ENCODE measurements around the gene ZNF205. TPM values are rescaled to one million over a fixed set of nuclear protein-coding genes. Genes with fewer than 3 reads are reported as not detected.

ZNF205 gene
- polyA plus RNA-seq, 1 of the 3 experiments (the other 2 are of a cell fraction): 9.7 TPM

GRCh38 chr16:3149630-3150345 lies 37.4 kb downstream of the ZNF205 start:
- H3K4me3 ChIP-seq (ENCODE audit: low read depth in 2 of 2, low read length in 1 of 2): peak overlapping the region; percentile 78 to 91
- CTCF ChIA-PET: interaction anchor here (0.6 to 5.7 kb wide), 20 partner anchors 8 to 1134 kb away, joined by 3 to 62 read pairs (median 4); partner anchors contain the start of genes CLDN6 and ZNF213
- 7% methylated on average over 24 of the region's 41 CpGs for WGBS (ENCODE audit: low lambda C conversion rate)
- peaks cover 3% of the 10 kb centered on the region; the same call in 1 of the 2 replicates for H4K20me1 ChIP-seq (ENCODE audit: insufficient read depth)
- H3K27me3 ChIP-seq (ENCODE audit: insufficient read depth): no peaks in the 10 kb centered on the region
- peak overlapping the region; percentile 87 for H2AFZ ChIP-seq (ENCODE audit: low read depth)
- H3K4me2 ChIP-seq: peak overlapping the region; percentile 83
- peak; percentile 87 for DNase-seq
- no peaks in the 10 kb centered on the region for H3K36me3 ChIP-seq (replicated peaks in 1 of 2; ENCODE audit: control insufficient read depth in 1 of 2, insufficient read depth in 2 of 2, low read length in 1 of 2)
- H3K9me3 ChIP-seq: no peaks in the 10 kb centered on the region
- POLR2A ChIA-PET: interaction anchor here (0.6 to 2.2 kb wide), 6 partner anchors 12 to 133 kb away, joined by 3 to 18 read pairs (median 4); partner anchors contain the start of genes ZNF213 and ZNF263
- H3K27ac ChIP-seq (ENCODE audit: low read depth in 2 of 2, low read length in 1 of 2): peak overlapping the region; percentile 66 to 73
- no peaks in the 10 kb centered on the region for H3K9me2 ChIP-seq
- peak overlapping the region; percentile 81 for H3K9ac ChIP-seq
- no peaks in the 10 kb centered on the region for H3K79me2 ChIP-seq (ENCODE audit: insufficient read depth)
- peaks cover 41% of the 10 kb centered on the region for H3F3A ChIP-seq (replicated peaks; ENCODE audit: insufficient read depth)
- H3K4me1 ChIP-seq (ENCODE audit: control insufficient read depth in 1 of 2, insufficient read depth in 2 of 2, low read depth in 1 of 2, low read length in 1 of 2): peaks cover 0 to 13% of the 10 kb centered on the region in 2 experiments; a peak in 1 of 4 replicates
- TF ChIP-seq MAX (IDR thresholded peaks at IDR 0.05; ENCODE audit: low read depth) (peak; percentile 72; the same call in 1 of the 2 replicates), SMC3 (IDR thresholded peaks at IDR 0.05; ENCODE audit: low read depth, low read length) (no peak), RAD21 (IDR thresholded peaks at IDR 0.05; ENCODE audit: low read length) (0 out of 2 replicates have a peak, but pooled peaks have one; percentile 20), IRF3 (IDR thresholded peaks at IDR 0.05; ENCODE audit: low read depth, low read length) (no peak), RXRA (IDR thresholded peaks at IDR 0.05; ENCODE audit: borderline replicate concordance, low read depth) (no peak), YY1 (IDR thresholded peaks at IDR 0.05; ENCODE audit: low read depth) (peak; percentile 66; the same call in 1 of the 2 replicates), NFIC (IDR thresholded peaks at IDR 0.05; ENCODE audit: borderline replicate concordance) (no peak), GABPA (IDR thresholded peaks at IDR 0.05; ENCODE audit: low read depth) (no peak), FOSL2 (IDR thresholded peaks at IDR 0.05; ENCODE audit: borderline replicate concordance, low read depth) (no peak), REST (IDR thresholded peaks at IDR 0.05; ENCODE audit: low read depth, low read length) (no peak), TAF1 (IDR thresholded peaks at IDR 0.05; ENCODE audit: borderline replicate concordance, low read depth, low read length) (peak; percentile 50; the same call in 1 of the 2 replicates), TCF12 (IDR thresholded peaks at IDR 0.05) (no peak), USF1 (IDR thresholded peaks at IDR 0.05; ENCODE audit: borderline replicate concordance, low read depth) (no peak), CTCF (IDR thresholded peaks at IDR 0.05) (peak; percentile 59), USF2 (IDR thresholded peaks at IDR 0.05; ENCODE audit: borderline replicate concordance, low read depth, low read length) (no peak), FOXM1 (IDR thresholded peaks at IDR 0.05; ENCODE audit: low read depth) (0 out of 2 replicates have a peak, but pooled peaks have one; percentile 13), RCOR1 (IDR thresholded peaks at IDR 0.05; ENCODE audit: low read length) (0 out of 2 replicates have a peak, but pooled peaks have one; percentile 16), CHD2 (IDR thresholded peaks at IDR 0.05; ENCODE audit: low read length, partially characterized antibody) (peak; percentile 49), ZBTB33 (IDR thresholded peaks at IDR 0.05; ENCODE audit: borderline replicate concordance, low read depth) (no peak)

All from SK-N-SH (cell line).